ENCODE data around the gene HRH1.
"Not testable (repeated sequence)": the region's sequence is repeated elsewhere in the genome, so short reads cannot be mapped to it uniquely, and the experiment has no call there.

Gene HRH1

GRCh38 chr3:11161666-11162065 is 7.4 kb downstream of the HRH1 start:
- H3K4me3 ChIP-seq (ENCODE audit: control insufficient read depth, low read depth, low read length) = no peak overlapping the region
- TF ChIP-seq, protein P1, sequence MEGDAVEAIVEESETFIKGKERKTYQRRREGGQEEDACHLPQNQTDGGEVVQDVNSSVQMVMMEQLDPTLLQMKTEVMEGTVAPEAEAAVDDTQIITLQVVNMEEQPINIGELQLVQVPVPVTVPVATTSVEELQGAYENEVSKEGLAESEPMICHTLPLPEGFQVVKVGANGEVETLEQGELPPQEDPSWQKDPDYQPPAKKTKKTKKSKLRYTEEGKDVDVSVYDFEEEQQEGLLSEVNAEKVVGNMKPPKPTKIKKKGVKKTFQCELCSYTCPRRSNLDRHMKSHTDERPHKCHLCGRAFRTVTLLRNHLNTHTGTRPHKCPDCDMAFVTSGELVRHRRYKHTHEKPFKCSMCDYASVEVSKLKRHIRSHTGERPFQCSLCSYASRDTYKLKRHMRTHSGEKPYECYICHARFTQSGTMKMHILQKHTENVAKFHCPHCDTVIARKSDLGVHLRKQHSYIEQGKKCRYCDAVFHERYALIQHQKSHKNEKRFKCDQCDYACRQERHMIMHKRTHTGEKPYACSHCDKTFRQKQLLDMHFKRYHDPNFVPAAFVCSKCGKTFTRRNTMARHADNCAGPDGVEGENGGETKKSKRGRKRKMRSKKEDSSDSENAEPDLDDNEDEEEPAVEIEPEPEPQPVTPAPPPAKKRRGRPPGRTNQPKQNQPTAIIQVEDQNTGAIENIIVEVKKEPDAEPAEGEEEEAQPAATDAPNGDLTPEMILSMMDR (conservative IDR thresholded peaks at IDR 0.05; ENCODE audit: control insufficient read depth, insufficient read depth, low read depth, low read length) = no peak
- no peak for DNase-seq (ENCODE audit: low read depth)

DNA sequence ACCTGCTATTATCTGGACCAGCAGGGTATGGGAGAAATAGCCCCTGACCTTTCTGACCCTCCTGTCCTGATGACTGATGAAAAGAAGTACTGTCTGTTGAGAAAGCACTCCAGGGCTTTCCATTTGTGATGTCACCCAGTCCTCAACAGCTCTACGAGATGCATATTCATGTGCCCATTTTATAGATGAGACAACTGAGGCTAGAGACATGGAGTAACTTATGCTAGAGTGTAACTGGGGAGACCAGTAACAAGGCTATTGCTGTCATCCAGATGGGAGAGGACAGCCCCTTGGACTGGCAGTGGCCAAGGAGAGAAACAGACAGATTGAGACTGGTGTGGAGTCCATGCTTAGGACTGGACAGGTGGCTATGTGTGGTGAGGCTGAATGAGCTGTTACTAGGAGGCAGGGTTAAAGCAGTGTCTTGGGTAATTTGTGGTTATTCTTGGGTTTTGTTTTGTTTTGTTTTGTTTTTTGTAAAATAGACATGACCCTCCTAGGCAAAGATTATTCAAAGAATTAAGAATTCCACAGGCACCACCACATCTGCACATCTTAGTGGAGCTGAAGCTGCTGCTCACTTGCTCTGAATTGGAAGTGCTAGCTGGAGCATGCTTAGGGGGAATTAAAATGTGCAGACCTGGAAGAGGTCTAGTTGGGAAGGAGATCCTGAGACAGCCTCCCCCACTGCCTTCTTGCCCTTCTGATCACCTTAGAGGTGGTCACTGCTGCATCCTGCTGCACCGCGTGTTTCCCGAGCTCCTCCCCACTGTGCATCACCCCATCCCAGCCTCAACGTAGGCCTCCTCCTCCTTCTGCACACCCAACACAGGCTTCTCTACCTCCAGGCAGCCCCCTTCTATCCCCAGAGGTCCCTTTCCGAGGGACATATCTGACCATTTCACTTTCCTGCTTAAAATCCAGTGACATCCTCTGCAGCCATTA is 8.4 kb downstream of the HRH1 start:
- no peak for DNase-seq (ENCODE audit: low read depth)
- no peak overlapping the region for H3K4me3 ChIP-seq (ENCODE audit: control insufficient read depth, low read depth, low read length)
- TF ChIP-seq, protein P1 (conservative IDR thresholded peaks at IDR 0.05; ENCODE audit: control insufficient read depth, insufficient read depth, low read depth, low read length) = no peak

GRCh38 chr3:11164607-11165006 is 10.3 kb downstream of the HRH1 start:
- DNase-seq (ENCODE audit: low read depth) = no peak
- TF ChIP-seq, protein P1 (conservative IDR thresholded peaks at IDR 0.05; ENCODE audit: control insufficient read depth, insufficient read depth, low read depth, low read length) = no peak
- H3K4me3 ChIP-seq (ENCODE audit: control insufficient read depth, low read depth, low read length) = no peak overlapping the region

DNA sequence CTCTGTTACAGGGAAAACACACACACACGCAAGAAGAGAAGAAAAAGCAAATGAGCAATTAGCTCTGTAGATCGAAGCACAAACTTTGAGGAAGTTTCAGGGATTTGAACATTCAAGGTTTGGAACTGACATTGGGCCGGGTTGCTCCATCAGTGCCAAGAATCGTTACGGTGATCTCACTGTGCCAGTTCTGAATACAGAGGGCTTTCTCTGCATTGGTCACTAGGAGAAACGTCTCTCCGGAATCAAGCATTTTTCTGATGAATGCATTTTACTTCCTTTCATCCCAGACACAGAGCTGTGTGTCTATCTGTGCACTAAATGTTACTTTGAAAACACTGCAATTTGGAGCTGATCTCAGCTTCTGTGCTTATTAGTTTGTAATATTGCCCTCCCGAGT is 11.2 kb downstream of the HRH1 start:
- no peak for DNase-seq (ENCODE audit: low read depth)
- H3K4me3 ChIP-seq (ENCODE audit: control insufficient read depth, low read depth, low read length) = no peak overlapping the region
- TF ChIP-seq, protein P1 (conservative IDR thresholded peaks at IDR 0.05; ENCODE audit: control insufficient read depth, insufficient read depth, low read depth, low read length) = no peak

GRCh38 chr3:11166807-11167400 is 12.6 kb downstream of the HRH1 start:
- H3K4me3 ChIP-seq (ENCODE audit: control insufficient read depth, low read depth, low read length); DNase-seq (ENCODE audit: low read depth): not testable (repeated sequence)

GRCh38 chr3:11167590-11167989 is 13.3 kb downstream of the HRH1 start:
- no peak for DNase-seq (ENCODE audit: low read depth)
- TF ChIP-seq, protein P1 (conservative IDR thresholded peaks at IDR 0.05; ENCODE audit: control insufficient read depth, insufficient read depth, low read depth, low read length) = no peak
- H3K4me3 ChIP-seq (ENCODE audit: control insufficient read depth, low read depth, low read length) = no peak overlapping the region

DNA sequence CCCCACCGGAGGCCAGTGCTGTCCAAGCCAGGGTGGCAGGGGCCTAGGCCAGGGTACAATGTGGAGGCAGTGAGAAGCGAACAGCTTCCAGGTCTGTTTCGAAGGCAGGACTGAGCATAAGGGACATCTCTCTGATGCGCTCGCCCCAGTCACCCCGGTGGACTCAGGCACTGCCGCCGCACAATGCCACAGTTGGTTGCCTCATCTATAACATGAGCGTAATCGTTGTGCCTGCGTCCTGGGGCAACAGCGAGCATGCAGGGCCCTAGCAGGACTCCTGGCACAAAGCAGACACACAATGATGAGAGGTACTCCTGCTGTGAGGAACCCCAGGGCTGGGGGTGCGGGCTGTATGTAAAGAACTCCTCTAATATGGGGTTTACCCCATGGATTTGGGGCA is 14.1 kb downstream of the HRH1 start:
- no peak for DNase-seq (ENCODE audit: low read depth)
- TF ChIP-seq, protein P1 (conservative IDR thresholded peaks at IDR 0.05; ENCODE audit: control insufficient read depth, insufficient read depth, low read depth, low read length) = no peak

More for the DNA sequence above, 14.1 kb downstream of the HRH1 start:
- H3K4me3 ChIP-seq (ENCODE audit: control insufficient read depth, low read depth, low read length) = no peak overlapping the region
